K562 treated with DMSO at 1 percent for 48 hours (cell line): ENCODE measurements around the gene AOC2. TPM values are rescaled to one million over a fixed set of nuclear protein-coding genes. Genes with fewer than 3 reads are reported as not detected.

Experiments
- total RNA-seq: library from RNA; unstranded; fragments of 300-600 nt; gene quantifications from 2 replicates; pipeline ENCODE4 v1.2.3, GENCODE V29; 2022; ENCODE audit warnings: low replicate concordance; ENCODE audit errors: extremely low read depth

The AOC2 gene, protein sequence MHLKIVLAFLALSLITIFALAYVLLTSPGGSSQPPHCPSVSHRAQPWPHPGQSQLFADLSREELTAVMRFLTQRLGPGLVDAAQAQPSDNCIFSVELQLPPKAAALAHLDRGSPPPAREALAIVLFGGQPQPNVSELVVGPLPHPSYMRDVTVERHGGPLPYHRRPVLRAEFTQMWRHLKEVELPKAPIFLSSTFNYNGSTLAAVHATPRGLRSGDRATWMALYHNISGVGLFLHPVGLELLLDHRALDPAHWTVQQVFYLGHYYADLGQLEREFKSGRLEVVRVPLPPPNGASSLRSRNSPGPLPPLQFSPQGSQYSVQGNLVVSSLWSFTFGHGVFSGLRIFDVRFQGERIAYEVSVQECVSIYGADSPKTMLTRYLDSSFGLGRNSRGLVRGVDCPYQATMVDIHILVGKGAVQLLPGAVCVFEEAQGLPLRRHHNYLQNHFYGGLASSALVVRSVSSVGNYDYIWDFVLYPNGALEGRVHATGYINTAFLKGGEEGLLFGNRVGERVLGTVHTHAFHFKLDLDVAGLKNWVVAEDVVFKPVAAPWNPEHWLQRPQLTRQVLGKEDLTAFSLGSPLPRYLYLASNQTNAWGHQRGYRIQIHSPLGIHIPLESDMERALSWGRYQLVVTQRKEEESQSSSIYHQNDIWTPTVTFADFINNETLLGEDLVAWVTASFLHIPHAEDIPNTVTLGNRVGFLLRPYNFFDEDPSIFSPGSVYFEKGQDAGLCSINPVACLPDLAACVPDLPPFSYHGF
- not detected in 2 replicates for total RNA-seq

DNA sequence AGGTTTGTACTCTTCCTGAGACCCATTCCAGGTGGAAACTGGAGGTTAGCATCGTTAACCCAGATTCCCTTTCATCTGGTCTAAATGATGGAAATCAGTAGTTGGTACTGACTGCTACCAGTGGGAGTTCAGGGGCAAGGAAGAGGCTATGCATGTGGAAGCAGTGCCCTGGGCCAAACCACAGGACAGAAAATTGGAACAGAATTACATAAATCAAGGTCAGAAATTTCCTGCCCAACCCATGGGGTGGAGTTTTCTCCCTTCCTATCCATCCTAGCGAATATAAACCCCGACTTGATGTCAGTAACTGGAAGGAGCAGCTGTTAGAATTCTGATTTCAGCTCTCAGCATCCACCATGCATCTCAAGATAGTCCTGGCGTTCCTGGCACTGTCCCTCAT lies at the start of gene AOC2:
AOC2 (plus strand) TSS at position 310 of the 400 bp plus-strand sequence; CDS start at position 357, 47 bp downstream.

GRCh38 chr17:42798383-42799380 lies 45.7 kb upstream of the AOC2 start, which contains the start of the genes CNTD1 and COA3:
CNTD1 (plus strand) TSS chr17:42798861; CDS start chr17:42799068, 207 bp downstream.
COA3 (minus strand) TSS chr17:42798704; CDS start chr17:42798681, 23 bp downstream.

DNA sequence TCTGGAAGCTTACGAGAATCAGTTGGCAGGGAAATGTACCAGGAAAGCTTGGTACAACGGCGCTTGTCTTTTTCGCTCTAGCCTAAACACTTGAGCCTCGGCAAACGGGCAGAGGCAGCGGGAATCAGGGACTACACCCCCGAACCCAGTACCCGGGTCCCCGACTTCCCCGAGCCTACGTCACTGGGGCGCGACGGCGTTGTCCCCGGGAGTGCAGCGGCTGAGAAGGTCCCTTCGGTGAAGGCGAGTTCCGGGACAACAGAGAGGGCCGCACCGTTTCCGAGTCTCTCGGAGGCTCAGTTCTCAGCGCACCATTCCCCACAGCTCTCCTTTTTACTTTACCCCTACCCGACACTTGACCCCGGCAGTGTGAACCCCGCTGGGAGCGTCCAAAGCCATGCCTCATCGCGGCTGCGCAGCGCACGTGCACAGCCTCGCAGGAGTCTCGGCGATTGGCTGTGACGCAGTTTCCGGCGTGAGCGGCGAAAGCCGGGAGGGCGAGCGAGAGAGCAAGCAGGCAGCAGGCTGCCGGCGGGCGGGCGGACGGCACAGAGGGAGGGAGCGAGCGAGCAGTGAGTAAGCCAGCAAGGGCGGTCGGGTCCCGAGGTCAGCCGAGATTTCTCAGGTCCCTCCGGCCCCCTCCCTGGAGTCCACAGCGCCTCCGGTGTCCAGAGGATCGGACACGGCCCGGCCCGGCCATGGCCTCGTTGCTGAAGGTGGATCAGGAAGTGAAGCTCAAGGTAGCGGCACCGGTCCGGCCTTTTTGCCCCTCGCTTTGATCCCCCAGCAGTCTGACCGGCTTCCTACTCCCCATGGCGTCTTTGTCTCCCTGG lies 11.2 kb upstream of the AOC2 start, which contains the start of gene PSME3:
PSME3 (plus strand) TSS at position 464 of the 833 bp plus-strand sequence; CDS start at position 699, 235 bp downstream.

GRCh38 chr17:42850954-42851353 lies 6.6 kb downstream of the AOC2 start, which contains the start of gene AOC3:
AOC3 (plus strand) TSS chr17:42851199; CDS start chr17:42851344, 145 bp downstream.

Other genes with a start within 250 kb of the AOC2 start
- not detected in 2 replicates for gene RETREG3, start 235.2 kb upstream of the AOC2 start, total RNA-seq
- not detected in 2 replicates for gene TUBG1, start 234.9 kb upstream of the AOC2 start, total RNA-seq
- gene TUBG2, start 185.3 kb upstream of the AOC2 start, total RNA-seq: not detected in 2 replicates
- gene PLEKHH3, start 167.6 kb upstream of the AOC2 start, total RNA-seq: not detected in 2 replicates
- not detected in 2 replicates for gene CCR10, start 162.7 kb upstream of the AOC2 start, total RNA-seq
- gene CNTNAP1, start 162.0 kb upstream of the AOC2 start, total RNA-seq: not detected in 2 replicates
- gene EZH1, start 99.5 kb upstream of the AOC2 start, total RNA-seq: not detected in 2 replicates
- gene RAMP2, start 83.4 kb upstream of the AOC2 start, total RNA-seq: not detected in 2 replicates
- not detected in 2 replicates for gene VPS25, start 71.1 kb upstream of the AOC2 start, total RNA-seq
- gene WNK4, start 64.0 kb upstream of the AOC2 start, total RNA-seq: not detected in 2 replicates
- gene COA3, start 45.9 kb upstream of the AOC2 start, total RNA-seq: not detected in 2 replicates
- gene CNTD1, start 45.7 kb upstream of the AOC2 start, total RNA-seq: not detected in 2 replicates
- not detected in 2 replicates for gene BECN1, start 20.3 kb upstream of the AOC2 start, total RNA-seq
- gene PSME3, start 11.2 kb upstream of the AOC2 start, total RNA-seq: not detected in 2 replicates
- gene AOC3, start 6.6 kb downstream of the AOC2 start, total RNA-seq: not detected in 2 replicates
- not detected in 2 replicates for gene G6PC1, start 56.2 kb downstream of the AOC2 start, total RNA-seq
- not detected in 2 replicates for gene AARSD1, start 119.9 kb downstream of the AOC2 start, total RNA-seq
- not detected in 2 replicates for gene PTGES3L, start 135.5 kb downstream of the AOC2 start, total RNA-seq
- not detected in 2 replicates for gene RUNDC1, start 136.0 kb downstream of the AOC2 start, total RNA-seq
- 4,701 TPM in 1 of 2 replicates, not detected in the other for gene RPL27, start 153.8 kb downstream of the AOC2 start, total RNA-seq
- gene IFI35, start 162.2 kb downstream of the AOC2 start, total RNA-seq: not detected in 2 replicates
- gene VAT1, start 177.8 kb downstream of the AOC2 start, total RNA-seq: 286 TPM in 1 of 2 replicates, not detected in the other
- not detected in 2 replicates for gene RND2, start 180.7 kb downstream of the AOC2 start, total RNA-seq